ENCODE measurements around the gene GCK.

Gene GCK

DNA sequence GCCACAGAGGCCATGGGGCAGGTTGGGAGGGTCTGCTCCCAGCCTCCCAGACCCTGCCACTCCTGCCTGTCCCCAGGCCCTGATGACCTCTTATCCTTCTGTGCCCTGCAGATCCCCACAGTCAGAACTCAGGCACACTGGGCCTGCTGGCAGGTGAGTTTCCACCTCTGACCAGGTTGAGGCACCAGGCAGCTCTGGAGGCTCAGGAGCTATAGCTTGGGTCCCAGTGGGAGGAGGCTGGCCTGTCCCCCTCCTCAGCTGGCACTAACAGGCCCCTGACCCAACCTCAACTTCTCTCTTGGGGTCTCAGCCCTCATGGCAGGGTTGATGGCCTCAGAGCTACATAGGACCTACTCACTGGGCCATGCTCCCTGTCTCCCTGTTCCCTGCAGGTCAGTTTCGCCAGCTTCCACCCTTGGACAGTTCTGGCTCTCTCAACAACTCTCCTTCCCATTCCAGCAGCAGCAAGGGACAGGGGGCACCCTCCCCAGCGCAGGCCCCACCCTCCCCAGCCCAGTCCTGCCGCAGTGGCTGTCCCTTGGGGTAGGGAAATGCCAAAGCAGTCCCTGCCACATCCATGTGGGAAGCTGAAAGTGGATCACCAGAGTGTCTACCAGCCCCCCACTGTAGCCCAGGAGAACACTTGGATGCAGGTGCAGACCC is 87.8 kb downstream of the GCK start:
- no peaks in the 10 kb centered on the region for H3K4me1 ChIP-seq (ENCODE audit: insufficient read depth, low read length)
- no peak overlapping the region for H3K4me3 ChIP-seq (ENCODE audit: low read length)
- no peaks in the 10 kb centered on the region for H3K9me3 ChIP-seq (ENCODE audit: insufficient read depth, low read depth, low read length)
- no peak overlapping the region for H3K27ac ChIP-seq (ENCODE audit: low read length)
- H3K27me3 ChIP-seq (ENCODE audit: insufficient read depth, low read length), result peaks cover 31% of the 10 kb centered on the region
- no peaks in the 10 kb centered on the region for H3K36me3 ChIP-seq (ENCODE audit: insufficient read depth, low read depth, low read length)
- no peak overlapping the region for H3K9ac ChIP-seq (ENCODE audit: low read depth, low read length)

DNA sequence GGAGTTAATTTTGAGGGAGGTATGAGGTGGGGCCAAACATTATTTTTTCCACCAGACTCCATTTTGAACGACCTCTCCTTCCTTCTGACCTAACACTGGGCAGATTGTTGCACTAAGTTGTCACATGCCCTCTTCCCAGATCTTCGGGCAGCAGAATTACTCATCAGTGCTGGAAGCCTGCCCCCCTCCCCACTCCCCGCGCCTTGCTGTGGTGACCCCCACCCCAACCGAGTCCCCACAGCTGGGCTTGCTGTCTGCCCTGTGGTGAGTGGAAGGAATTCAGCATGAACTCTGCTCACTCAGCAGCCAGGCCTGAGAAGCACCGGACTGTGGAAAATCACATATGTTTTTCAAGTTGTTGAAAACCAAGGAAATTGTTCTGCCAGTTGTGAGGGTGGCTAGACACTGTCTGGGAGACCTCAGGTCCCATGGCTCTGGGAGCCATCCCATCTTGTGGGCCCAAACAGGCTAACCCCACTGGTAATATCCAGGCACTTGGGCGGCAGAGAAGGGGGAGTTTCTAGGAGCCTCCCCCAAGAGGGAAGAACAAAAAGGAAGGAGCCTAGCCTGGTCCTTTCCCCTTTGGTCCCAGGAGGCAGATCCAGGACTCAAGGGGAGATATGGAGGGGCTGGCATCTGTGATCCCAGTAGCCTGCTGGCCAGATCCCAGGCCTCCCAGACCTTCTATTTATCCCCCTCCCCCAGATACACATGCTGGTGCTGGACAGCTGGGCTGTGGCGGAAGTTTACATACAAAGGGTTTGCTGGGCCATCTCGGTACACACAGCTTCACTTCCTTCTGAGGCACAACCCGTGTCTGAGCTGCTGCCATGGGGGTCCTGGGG is 88.6 kb downstream of the GCK start:
- H3K9ac ChIP-seq (ENCODE audit: low read depth, low read length), result no peak overlapping the region
- H3K27ac ChIP-seq (ENCODE audit: low read length), result no peak overlapping the region
- H3K4me3 ChIP-seq (ENCODE audit: low read length), result no peak overlapping the region
- H3K4me1 ChIP-seq (ENCODE audit: insufficient read depth, low read length), result no peaks in the 10 kb centered on the region
- H3K27me3 ChIP-seq (ENCODE audit: insufficient read depth, low read length), result peaks cover 28% of the 10 kb centered on the region
- H3K36me3 ChIP-seq (ENCODE audit: insufficient read depth, low read depth, low read length), result no peaks in the 10 kb centered on the region
- no peaks in the 10 kb centered on the region for H3K9me3 ChIP-seq (ENCODE audit: insufficient read depth, low read depth, low read length)

DNA sequence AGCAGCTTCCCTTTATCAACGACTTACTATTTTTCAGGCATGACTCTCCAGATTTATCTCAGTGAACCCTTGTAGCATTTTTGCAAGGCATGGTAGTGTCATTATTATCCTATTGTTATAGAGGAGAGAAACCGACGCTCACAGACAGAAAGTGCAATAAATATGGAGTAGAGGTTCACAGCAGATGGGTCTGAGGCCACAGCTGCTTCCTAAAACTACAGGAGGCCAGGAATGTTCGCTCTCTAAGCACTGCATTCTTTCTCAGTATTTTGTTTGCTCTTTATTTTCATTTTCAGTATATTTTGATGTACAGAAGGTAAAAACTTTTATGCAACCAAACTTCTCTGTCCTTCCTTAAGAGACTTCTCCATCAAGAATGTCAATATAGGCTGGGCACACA is 89.6 kb downstream of the GCK start:
- Histone ChIP-seq H3K27me3 (ENCODE audit: insufficient read depth, low read length) (peaks cover 18% of the 10 kb centered on the region), H3K36me3 (ENCODE audit: insufficient read depth, low read depth, low read length) (no peaks in the 10 kb centered on the region), H3K4me3 (ENCODE audit: low read length) (no peak overlapping the region), H3K4me1 (ENCODE audit: insufficient read depth, low read length) (no peaks in the 10 kb centered on the region), H3K9ac (ENCODE audit: low read depth, low read length) (no peak overlapping the region), H3K27ac (ENCODE audit: low read length) (no peak overlapping the region), H3K9me3 (ENCODE audit: insufficient read depth, low read depth, low read length) (no peaks in the 10 kb centered on the region)

DNA sequence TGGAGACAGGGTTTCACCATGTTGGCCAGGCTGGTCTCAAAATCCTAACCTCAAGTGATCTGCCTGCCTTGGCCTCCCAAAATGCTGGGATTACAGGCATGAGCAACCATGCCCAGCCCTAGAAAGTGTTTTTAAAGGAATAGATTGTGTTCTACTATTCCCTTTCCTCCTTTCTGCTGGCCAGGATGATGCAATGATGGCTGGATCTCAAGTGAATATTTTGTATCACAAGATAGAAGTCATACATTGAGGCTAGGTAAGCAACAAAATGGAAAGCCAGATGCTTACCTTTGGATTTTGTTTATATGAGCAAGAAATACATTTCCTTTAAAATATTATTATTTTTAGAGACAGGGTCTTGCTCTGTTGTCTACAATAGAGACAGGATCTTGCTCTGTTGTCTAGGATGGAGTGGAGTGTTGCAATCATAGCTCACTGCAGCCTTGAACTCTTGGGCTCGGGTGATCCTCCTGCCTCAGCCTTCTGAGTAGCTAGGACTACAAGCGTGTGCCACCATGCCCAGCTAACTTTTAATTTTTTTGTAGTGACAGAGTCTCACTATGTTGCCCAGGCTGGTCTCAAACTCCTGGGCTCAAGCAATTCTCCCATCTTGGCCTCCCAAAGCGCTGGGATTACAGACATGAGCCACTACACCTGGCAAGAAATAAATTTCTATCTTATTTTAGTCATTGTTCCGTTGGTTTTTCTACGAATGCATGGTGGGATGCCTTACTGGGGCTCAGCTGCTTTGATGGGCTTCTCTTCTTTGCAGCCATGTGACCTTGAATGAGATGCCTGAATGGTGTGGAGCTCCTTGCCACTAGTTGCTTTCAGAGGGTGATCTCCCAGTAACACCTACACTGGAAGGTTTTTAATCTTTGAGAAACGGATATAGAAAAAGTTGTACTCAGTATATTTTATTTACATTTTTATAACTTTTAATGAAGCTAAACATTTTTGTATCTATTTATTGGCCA is 90.9 kb downstream of the GCK start:
- Histone ChIP-seq H3K4me3 (ENCODE audit: low read length) (no peak overlapping the region), H3K4me1 (ENCODE audit: insufficient read depth, low read length) (no peaks in the 10 kb centered on the region), H3K9ac (ENCODE audit: low read depth, low read length) (no peak overlapping the region), H3K27ac (ENCODE audit: low read length) (no peak overlapping the region), H3K27me3 (ENCODE audit: insufficient read depth, low read length) (peaks cover 11% of the 10 kb centered on the region), H3K36me3 (ENCODE audit: insufficient read depth, low read depth, low read length) (no peaks in the 10 kb centered on the region), H3K9me3 (ENCODE audit: insufficient read depth, low read depth, low read length) (no peaks in the 10 kb centered on the region)

DNA sequence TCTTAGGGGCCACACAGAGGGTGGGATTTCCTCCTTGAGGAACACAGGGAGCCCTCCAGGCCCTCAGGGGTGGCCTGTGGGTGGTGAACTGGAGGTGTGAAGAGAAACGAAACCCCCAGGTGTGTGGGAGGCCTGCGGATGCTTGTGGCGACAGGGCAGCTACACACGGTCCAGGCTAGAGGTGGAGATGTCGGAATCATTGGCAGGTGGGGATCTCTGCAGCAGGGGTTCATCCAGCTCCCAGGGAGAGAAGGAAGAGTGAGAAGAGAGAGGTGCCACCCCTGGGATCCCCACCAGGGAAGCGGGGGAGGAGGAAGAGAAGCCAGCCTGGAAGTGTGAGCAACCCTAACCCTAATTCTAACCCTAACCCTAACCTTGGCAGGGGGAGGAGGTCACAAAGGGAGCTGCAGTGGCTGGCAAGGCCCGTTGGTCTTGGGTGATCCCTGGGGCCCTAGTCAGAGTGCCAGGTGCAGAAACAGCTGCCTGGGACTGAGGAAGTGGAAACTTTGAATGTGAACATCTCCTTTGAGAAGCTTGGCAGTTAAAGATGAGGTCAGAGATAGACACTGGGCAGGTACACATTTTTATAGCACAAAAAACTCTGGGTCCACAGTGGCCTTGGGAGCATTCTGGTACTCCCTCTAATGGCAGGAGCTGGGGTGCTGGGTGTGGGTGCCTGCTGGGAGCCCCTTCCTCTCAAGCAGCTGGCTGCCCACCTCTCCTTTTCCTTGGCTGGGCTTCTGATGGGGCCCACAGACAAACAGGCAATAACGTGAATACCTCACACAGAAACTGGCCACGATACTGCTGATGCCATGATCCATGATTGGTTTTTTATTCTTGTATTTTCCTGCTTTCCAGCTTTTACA is 91.9 kb downstream of the GCK start:
- no peak overlapping the region for H3K9ac ChIP-seq (ENCODE audit: low read depth, low read length)
- H3K27ac ChIP-seq (ENCODE audit: low read length), result no peak overlapping the region
- H3K4me3 ChIP-seq (ENCODE audit: low read length), result no peak overlapping the region
- peaks cover under 1% of the 10 kb centered on the region; the same call in 1 of the 2 replicates for H3K27me3 ChIP-seq (ENCODE audit: insufficient read depth, low read length)
- H3K9me3 ChIP-seq (ENCODE audit: insufficient read depth, low read depth, low read length), result no peaks in the 10 kb centered on the region
- no peaks in the 10 kb centered on the region for H3K4me1 ChIP-seq (ENCODE audit: insufficient read depth, low read length)
- H3K36me3 ChIP-seq (ENCODE audit: insufficient read depth, low read depth, low read length), result no peaks in the 10 kb centered on the region

DNA sequence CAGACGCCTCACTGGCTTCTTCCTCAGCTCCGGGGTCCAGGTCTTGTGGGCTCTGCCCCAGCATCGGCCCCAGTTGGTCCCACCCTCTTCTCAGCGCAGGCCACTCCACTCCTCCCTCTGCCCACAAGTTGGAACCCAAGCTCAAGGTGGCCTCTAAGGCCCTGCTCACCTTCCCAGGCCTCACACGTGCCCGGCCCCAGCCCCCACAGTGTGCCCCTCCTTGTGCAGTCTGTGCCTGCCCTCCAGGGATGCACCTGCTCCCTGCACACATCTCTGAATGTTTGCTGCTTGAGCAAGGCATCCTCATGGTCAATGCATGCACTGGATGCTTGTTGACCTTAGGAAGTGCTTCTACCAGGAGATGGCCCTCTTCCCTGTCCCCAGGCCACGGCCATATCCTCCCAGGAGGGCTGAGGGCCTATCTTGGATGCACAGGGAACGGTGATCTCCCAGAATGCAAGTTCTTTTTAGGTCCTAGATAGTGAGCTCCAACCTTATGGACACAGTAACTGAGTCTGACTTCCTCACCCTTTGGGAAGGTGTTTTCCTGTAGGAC is 92.8 kb downstream of the GCK start:
- no peaks in the 10 kb centered on the region for H3K4me1 ChIP-seq (ENCODE audit: insufficient read depth, low read length)
- no peak overlapping the region for H3K27ac ChIP-seq (ENCODE audit: low read length)
- H3K9ac ChIP-seq (ENCODE audit: low read depth, low read length), result no peak overlapping the region

DNA sequence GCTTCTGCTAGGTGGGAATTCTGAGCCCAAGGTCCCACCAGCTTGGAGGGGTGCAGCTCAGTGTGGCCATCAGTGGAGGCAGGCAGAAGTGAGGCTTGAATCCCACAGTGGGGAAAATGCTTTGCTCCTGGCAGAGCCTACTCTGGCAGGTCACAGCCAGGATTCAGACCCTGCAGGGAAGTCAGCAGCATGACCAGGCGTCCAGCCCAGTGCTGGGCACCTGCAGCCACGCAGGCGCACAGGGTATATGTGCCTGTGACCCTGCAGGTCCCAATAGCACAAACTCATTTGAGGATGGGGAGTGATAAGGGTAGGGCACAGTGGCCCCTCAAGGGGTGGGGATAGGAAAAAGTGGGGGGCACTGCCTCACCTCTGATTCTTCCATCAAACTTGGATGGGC is 93.5 kb downstream of the GCK start:
- H3K9ac ChIP-seq (ENCODE audit: low read depth, low read length), result no peak overlapping the region
- no peaks in the 10 kb centered on the region for H3K9me3 ChIP-seq (ENCODE audit: insufficient read depth, low read depth, low read length)
- no peaks in the 10 kb centered on the region for H3K36me3 ChIP-seq (ENCODE audit: insufficient read depth, low read depth, low read length)
- H3K27me3 ChIP-seq (ENCODE audit: insufficient read depth, low read length), result no peaks in the 10 kb centered on the region; the same call in 1 of the 2 replicates
- H3K27ac ChIP-seq (ENCODE audit: low read length), result no peak overlapping the region
- H3K4me1 ChIP-seq (ENCODE audit: insufficient read depth, low read length), result no peaks in the 10 kb centered on the region
- no peak overlapping the region for H3K4me3 ChIP-seq (ENCODE audit: low read length)

More for the DNA sequence above, 92.8 kb downstream of the GCK start:
- Histone ChIP-seq H3K4me3 (ENCODE audit: low read length) (no peak overlapping the region), H3K9me3 (ENCODE audit: insufficient read depth, low read depth, low read length) (no peaks in the 10 kb centered on the region), H3K36me3 (ENCODE audit: insufficient read depth, low read depth, low read length) (no peaks in the 10 kb centered on the region), H3K27me3 (ENCODE audit: insufficient read depth, low read length) (no peaks in the 10 kb centered on the region; the same call in 1 of the 2 replicates)

DNA sequence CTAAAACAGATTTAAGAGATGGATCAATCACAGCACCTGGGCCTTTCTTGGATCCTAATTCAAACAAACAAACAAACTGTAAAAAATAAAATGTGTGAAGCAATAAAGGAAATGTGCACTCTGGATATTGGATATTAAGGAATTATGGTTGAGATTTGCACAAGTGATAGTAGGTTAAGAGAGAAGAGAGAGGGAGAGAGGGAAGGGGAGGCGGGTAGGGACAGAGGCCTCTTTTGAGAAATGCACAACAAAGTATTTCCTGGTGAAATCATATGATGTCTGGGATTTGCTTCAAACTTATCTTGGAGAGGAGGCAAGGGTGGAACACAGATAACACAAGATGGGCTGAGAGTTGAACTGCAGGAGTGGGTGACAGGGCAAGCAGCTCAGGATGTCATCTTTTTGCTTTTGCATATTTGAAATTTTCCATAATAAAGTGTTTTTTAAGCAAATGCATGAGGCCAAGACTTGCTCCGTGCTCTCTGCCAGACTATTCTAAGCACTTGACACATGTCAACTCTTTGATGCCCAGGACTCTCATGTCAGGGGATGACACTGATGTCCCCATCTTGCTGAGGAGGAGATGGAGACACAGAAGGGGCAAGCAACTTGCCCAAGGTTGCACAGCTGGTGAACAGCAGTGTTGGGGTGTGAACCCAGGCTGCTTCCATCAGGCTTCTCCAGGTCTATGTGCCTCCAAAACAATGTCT is 94.2 kb downstream of the GCK start:
- H3K27ac ChIP-seq (ENCODE audit: low read length), result no peak overlapping the region
- H3K4me3 ChIP-seq (ENCODE audit: low read length), result no peak overlapping the region
- no peaks in the 10 kb centered on the region for H3K4me1 ChIP-seq (ENCODE audit: insufficient read depth, low read length)

DNA sequence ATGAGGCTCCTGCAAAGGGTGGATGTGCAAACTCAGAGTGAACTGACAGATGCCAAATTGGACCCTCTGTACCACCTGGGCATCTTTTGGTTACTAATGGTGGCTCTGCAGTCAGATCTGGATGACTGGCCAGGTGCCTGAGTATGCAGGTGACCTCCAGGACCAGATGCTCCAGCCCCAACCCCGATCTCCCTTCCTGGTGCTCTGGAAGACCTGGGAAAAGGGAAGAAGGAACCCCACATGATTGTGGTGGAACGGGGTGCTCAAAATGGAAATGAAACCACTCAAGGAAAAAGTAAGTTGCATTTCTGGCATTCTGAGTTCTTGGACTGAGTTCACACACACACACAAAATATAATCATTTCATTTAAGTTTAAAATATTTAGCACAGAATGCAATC is 94.9 kb downstream of the GCK start:
- Histone ChIP-seq H3K9me3 (ENCODE audit: insufficient read depth, low read depth, low read length) (no peaks in the 10 kb centered on the region), H3K4me1 (ENCODE audit: insufficient read depth, low read length) (no peaks in the 10 kb centered on the region), H3K27ac (ENCODE audit: low read length) (no peak overlapping the region), H3K36me3 (ENCODE audit: insufficient read depth, low read depth, low read length) (no peaks in the 10 kb centered on the region), H3K9ac (ENCODE audit: low read depth, low read length) (no peak overlapping the region), H3K27me3 (ENCODE audit: insufficient read depth, low read length) (no peaks in the 10 kb centered on the region; the same call in 1 of the 2 replicates), H3K4me3 (ENCODE audit: low read length) (no peak overlapping the region)

More for the DNA sequence above, 94.2 kb downstream of the GCK start:
- H3K9me3 ChIP-seq (ENCODE audit: insufficient read depth, low read depth, low read length), result no peaks in the 10 kb centered on the region
- no peaks in the 10 kb centered on the region; the same call in 1 of the 2 replicates for H3K27me3 ChIP-seq (ENCODE audit: insufficient read depth, low read length)
- no peaks in the 10 kb centered on the region for H3K36me3 ChIP-seq (ENCODE audit: insufficient read depth, low read depth, low read length)
- H3K9ac ChIP-seq (ENCODE audit: low read depth, low read length), result no peak overlapping the region
